ENCODE results near the gene RALGAPA1. TPM values are rescaled to one million over a fixed set of nuclear protein-coding genes. Genes with fewer than 3 reads are reported as not detected.

RALGAPA1 gene
- total and polyA plus RNA-seq, 2 experiments from 2014 or later = 19.2 to 41.6 TPM

- DNase-seq (ENCODE audit: low spot score) = no peak
- peaks cover 23% of the 10 kb centered on the region for H3K4me1 ChIP-seq (ENCODE audit: insufficient read depth)
- no peaks in the 10 kb centered on the region for H4K20me1 ChIP-seq (ENCODE audit: insufficient read depth, poor library complexity, severe bottlenecking)
- peak; percentile 22 for TF ChIP-seq EZH2phosphoT487 (IDR thresholded peaks at IDR 0.05; ENCODE audit: low read depth, severe bottlenecking, unreplicated experiment)
- TF ChIP-seq CTCF (IDR thresholded peaks at IDR 0.05; ENCODE audit: poor library complexity) = no peak
- WGBS (ENCODE audit: low lambda C conversion rate, missing lambda C conversion rate) = 20% methylated on average over 6 of the region's 6 CpGs
- no peaks in the 10 kb centered on the region for H3K9me2 ChIP-seq (replicated peaks; ENCODE audit: insufficient read depth)
- H3K36me3 ChIP-seq (replicated peaks; ENCODE audit: insufficient read depth, low read depth) = no peaks in the 10 kb centered on the region
- peak overlapping the region; percentile 84 for H2AFZ ChIP-seq
- peak overlapping the region; percentile 79 for H3K4me3 ChIP-seq
- no peaks in the 10 kb centered on the region for H3K79me2 ChIP-seq
- H3K4me2 ChIP-seq = peak overlapping the region; percentile 100
- H3K9me3 ChIP-seq (ENCODE audit: low read depth) = no peaks in the 10 kb centered on the region
- peaks cover 93% of the 10 kb centered on the region for H3K27me3 ChIP-seq
- H3K27ac ChIP-seq = no peak overlapping the region
Observed at GRCh38 chr14:35532783-35533356, 276.2 kb downstream of the RALGAPA1 start.

GRCh38 chr14:35531960-35532747 is 276.9 kb downstream of the RALGAPA1 start:
- peak overlapping the region; percentile 100 for H3K4me2 ChIP-seq
- TF ChIP-seq EZH2phosphoT487 (IDR thresholded peaks at IDR 0.05; ENCODE audit: low read depth, severe bottlenecking, unreplicated experiment) (no peak), CTCF (IDR thresholded peaks at IDR 0.05; ENCODE audit: poor library complexity) (no peak), EZH2 (IDR thresholded peaks at IDR 0.05; ENCODE audit: borderline replicate concordance) (no peak)
- H2AFZ ChIP-seq = no peak overlapping the region
- H3K4me1 ChIP-seq (ENCODE audit: insufficient read depth) = peaks cover 23% of the 10 kb centered on the region
- no peak overlapping the region for H3K4me3 ChIP-seq
- 100% methylated on average over 1 of the region's 1 CpG for WGBS (ENCODE audit: low lambda C conversion rate, missing lambda C conversion rate)
- H3K27ac ChIP-seq = no peak overlapping the region
- no peaks in the 10 kb centered on the region for H3K79me2 ChIP-seq
- H4K20me1 ChIP-seq (ENCODE audit: insufficient read depth, poor library complexity, severe bottlenecking) = no peaks in the 10 kb centered on the region
- H3K9me3 ChIP-seq (ENCODE audit: low read depth) = no peaks in the 10 kb centered on the region
- peaks cover 94% of the 10 kb centered on the region for H3K27me3 ChIP-seq
- no peaks in the 10 kb centered on the region for H3K9me2 ChIP-seq (replicated peaks; ENCODE audit: insufficient read depth)
- no peak for DNase-seq (ENCODE audit: low spot score)
- H3K36me3 ChIP-seq (replicated peaks; ENCODE audit: insufficient read depth, low read depth) = no peaks in the 10 kb centered on the region

GRCh38 chr14:35526962-35527361 is 282.1 kb downstream of the RALGAPA1 start:
- Histone ChIP-seq H3K4me2 (no peak overlapping the region), H3K4me1 (ENCODE audit: insufficient read depth) (no peaks in the 10 kb centered on the region), H3K79me2 (no peaks in the 10 kb centered on the region), H3K27me3 (peaks cover 45% of the 10 kb centered on the region), H4K20me1 (ENCODE audit: insufficient read depth, poor library complexity, severe bottlenecking) (no peaks in the 10 kb centered on the region), H3K36me3 (replicated peaks; ENCODE audit: insufficient read depth, low read depth) (no peaks in the 10 kb centered on the region), H3K4me3 (no peak overlapping the region), H3K27ac (no peak overlapping the region), H3K9me3 (ENCODE audit: low read depth) (no peaks in the 10 kb centered on the region), H2AFZ (no peak overlapping the region), H3K9me2 (replicated peaks; ENCODE audit: insufficient read depth) (no peaks in the 10 kb centered on the region)
- 79% methylated on average over 2 of the region's 2 CpGs for WGBS (ENCODE audit: low lambda C conversion rate, missing lambda C conversion rate)
- TF ChIP-seq CTCF (IDR thresholded peaks at IDR 0.05; ENCODE audit: poor library complexity) (no peak), EZH2 (IDR thresholded peaks at IDR 0.05; ENCODE audit: borderline replicate concordance) (no peak), EZH2phosphoT487 (IDR thresholded peaks at IDR 0.05; ENCODE audit: low read depth, severe bottlenecking, unreplicated experiment) (no peak)
- DNase-seq (ENCODE audit: low spot score) = no peak

Measured in hepatocyte (in vitro differentiated cells).